Testis (tissue), 2 donors: ENCODE results near the gene DGKB.

Experiments used
- CTCF ChIP-seq, 3 experiments: fragments of 450-650 bp in 2 of 3; fragments of 200-600 bp in 1 of 3; sonication (generic) in 1 of 3; IDR thresholded peaks; one replicate each; pipeline ENCODE4 v1.5.1; 2016 to 2019; ENCODE audit warnings: antibody characterized with exemption in 3 of 3, mild to moderate bottlenecking in 2 of 3, moderate library complexity in 1 of 3
- POLR2A ChIP-seq: fragments of 450-650 bp; IDR thresholded peaks from one replicate; pipeline ENCODE4 v1.6.1; 2017; ENCODE audit warnings: antibody characterized with exemption, mild to moderate bottlenecking, moderate library complexity

- TF ChIP-seq POLR2A (no peak), CTCF (IDR thresholded peaks at IDR 0.05) (no peak)
Observed at GRCh38 chr7:14786314-14786895, 116.1 kb downstream of the DGKB start.
